Kidney epithelial cell (primary cell): ENCODE data around the gene SEZ6L. TPM values are rescaled to one million over a fixed set of nuclear protein-coding genes. Genes with fewer than 3 reads are reported as not detected.

ENCODE experiments used
- DNase-seq: peaks from one replicate; pipeline ENCODE4 v3.0.0-alpha.2; 2010; ENCODE audit warnings: low read depth
- H3K27me3 ChIP-seq: 2 replicates; pipeline ENCODE4 v1.6.0; 2011; ENCODE audit warnings: low read length; ENCODE audit not compliant: control insufficient read depth, insufficient read depth
- H3K36me3 ChIP-seq: 2 replicates; pipeline ENCODE4 v1.5.1; 2011; ENCODE audit warnings: low read length; ENCODE audit not compliant: control insufficient read depth, insufficient read depth
- H3K4me3 ChIP-seq: 2 replicates; pipeline ENCODE4 v1.5.1; 2011; ENCODE audit warnings: low read depth, mild to moderate bottlenecking, control low read depth, low read length
- CTCF ChIP-seq: IDR thresholded peaks from 2 replicates; pipeline ENCODE4 v1.5.1; 2011; ENCODE audit warnings: mild to moderate bottlenecking, moderate library complexity, low read length, control low read depth, inconsistent platforms; ENCODE audit not compliant: insufficient read depth, poor library complexity, severe bottlenecking
- total RNA-seq: library from RNA; depleted of rRNA; stranded (reverse); fragments of >200 nt; gene quantifications from 2 replicates; pipeline ENCODE4 v1.2.3, GENCODE V29; 2015

Gene SEZ6L
- total RNA-seq, 1 donor from 2014 or later = not detected

DNA sequence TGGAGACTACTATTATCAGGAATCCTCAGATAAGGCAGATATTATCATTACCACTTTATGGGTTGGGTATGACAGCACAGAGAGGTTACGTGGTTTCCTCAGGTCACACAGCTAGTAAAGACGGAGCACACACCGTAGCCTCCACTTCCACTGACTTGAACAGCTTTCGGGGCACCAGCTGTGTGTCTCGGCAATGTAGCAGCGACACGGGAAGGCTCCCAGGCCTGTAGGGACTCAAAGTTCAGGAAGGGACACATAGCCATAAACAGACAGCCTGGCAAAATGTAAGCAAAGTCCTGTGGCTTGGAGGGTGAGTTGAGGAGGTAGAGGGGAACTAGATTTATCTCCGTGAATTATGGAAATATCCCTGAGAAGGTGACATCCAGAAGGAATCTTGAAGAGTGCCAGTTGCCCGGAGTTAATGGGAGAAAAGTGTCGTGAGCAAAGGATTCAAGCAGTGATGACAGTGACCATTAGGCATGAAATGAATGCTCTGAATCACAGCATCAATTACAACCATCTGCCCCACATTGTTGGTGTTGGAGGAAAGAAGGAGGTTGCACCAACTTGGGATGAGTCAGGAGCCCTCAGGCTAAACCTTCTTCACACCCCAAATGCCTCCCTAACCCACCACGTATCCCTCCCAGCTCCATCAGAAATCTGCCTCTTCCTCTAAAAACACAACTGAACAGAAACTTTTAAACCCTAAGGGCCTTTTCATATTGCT, 153.1 kb downstream of the SEZ6L start:
- Histone ChIP-seq H3K36me3 (no peaks in the 10 kb centered on the region), H3K4me3 (no peak overlapping the region), H3K27me3 (peaks cover 7% of the 10 kb centered on the region)
- DNase-seq = peak; percentile 39
- TF ChIP-seq CTCF = no peak

DNA sequence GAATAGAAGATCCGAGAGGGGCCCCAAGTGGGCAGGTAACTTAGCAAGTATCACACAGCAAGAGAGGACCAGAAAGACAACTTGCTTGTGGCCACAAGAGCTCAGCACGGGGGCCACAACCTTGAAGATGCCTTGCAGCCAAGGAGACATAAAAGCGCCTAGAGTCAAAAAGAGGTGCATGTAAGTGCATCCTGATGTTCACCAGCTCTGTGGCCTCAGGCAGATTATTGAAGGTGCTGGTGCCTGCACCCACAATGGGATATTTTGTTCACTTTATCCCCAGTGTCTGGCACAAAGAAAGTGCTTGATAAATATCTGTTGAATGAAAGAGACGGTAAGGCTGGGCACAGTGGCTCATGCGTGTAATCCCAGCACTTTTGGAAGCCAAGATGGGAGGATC, 153.8 kb downstream of the SEZ6L start:
- peaks cover 10% of the 10 kb centered on the region for H3K27me3 ChIP-seq
- TF ChIP-seq CTCF = no peak
- H3K4me3 ChIP-seq = no peak overlapping the region
- H3K36me3 ChIP-seq = no peaks in the 10 kb centered on the region
- DNase-seq = no peak

GRCh38 chr22:26324150-26324549, 154.9 kb downstream of the SEZ6L start:
- no peak for DNase-seq
- Histone ChIP-seq H3K4me3 (no peak overlapping the region), H3K36me3 (no peaks in the 10 kb centered on the region), H3K27me3 (peaks cover 7% of the 10 kb centered on the region)
- no peak for TF ChIP-seq CTCF

- no peaks in the 10 kb centered on the region for H3K36me3 ChIP-seq
- no peak for DNase-seq
- TF ChIP-seq CTCF = no peak
- peaks cover 7% of the 10 kb centered on the region for H3K27me3 ChIP-seq
- H3K4me3 ChIP-seq = no peak overlapping the region
Measured at GRCh38 chr22:26325641-26326040, 156.4 kb downstream of the SEZ6L start.

DNA sequence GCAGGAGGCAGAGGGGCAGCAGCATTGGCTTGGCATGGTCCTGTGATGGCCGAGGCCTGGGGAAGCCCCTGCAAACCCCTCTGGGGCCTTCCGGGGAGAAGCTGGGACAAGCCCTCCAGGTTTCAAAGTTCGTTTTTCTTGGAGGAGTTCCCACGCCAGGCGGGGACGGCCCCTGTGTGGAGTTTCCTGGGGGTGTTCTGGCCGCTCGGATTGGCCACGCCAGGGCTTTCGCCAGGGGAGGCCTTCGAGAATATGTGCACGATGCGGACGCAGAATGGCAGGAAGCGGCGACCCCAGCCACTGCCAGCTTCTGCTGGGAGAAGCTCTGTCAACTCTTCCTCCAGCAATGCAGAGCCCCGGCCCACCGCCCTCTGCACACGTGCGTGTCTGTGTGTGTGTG, 157.5 kb downstream of the SEZ6L start:
- Histone ChIP-seq H3K27me3 (peaks cover 7% of the 10 kb centered on the region), H3K36me3 (no peaks in the 10 kb centered on the region), H3K4me3 (no peak overlapping the region)
- no peak for TF ChIP-seq CTCF
- no peak for DNase-seq

GRCh38 chr22:26327306-26327705, 158.0 kb downstream of the SEZ6L start:
- Histone ChIP-seq H3K36me3 (no peaks in the 10 kb centered on the region), H3K27me3 (peaks cover 7% of the 10 kb centered on the region), H3K4me3 (no peak overlapping the region)
- no peak for DNase-seq
- no peak for TF ChIP-seq CTCF
